ENCODE results near the gene MANBA.
A peak's percentile ranks its signal among the peaks of the same experiment; 100 is the strongest.
"Not testable (repeated sequence)": the region's sequence is repeated elsewhere in the genome, so short reads cannot be mapped to it uniquely, and the experiment has no call there.

The MANBA gene

GRCh38 chr4:102754044-102754443, 6.7 kb downstream of the MANBA start:
- no peak for TF ChIP-seq ZFX (IDR thresholded peaks at IDR 0.05; ENCODE audit: borderline replicate concordance)
- no peak for TF ChIP-seq CTCF (IDR thresholded peaks at IDR 0.05)
- H3K27ac ChIP-seq = no peak overlapping the region

- TF ChIP-seq CTCF (IDR thresholded peaks at IDR 0.05) (no peak), ZFX (IDR thresholded peaks at IDR 0.05; ENCODE audit: borderline replicate concordance) (no peak)
- H3K27ac ChIP-seq = no peak overlapping the region
These were observed 8.8 kb downstream of the MANBA start for GRCh38 chr4:102751941-102752340.

- not testable (repeated sequence) for H3K27ac ChIP-seq
These were observed 17.4 kb downstream of the MANBA start for GRCh38 chr4:102743352-102743751.

- not testable (repeated sequence) for H3K27ac ChIP-seq
These were observed 22.0 kb downstream of the MANBA start for GRCh38 chr4:102738802-102739201.

- H3K27ac ChIP-seq = peak overlapping the region; percentile 58
- TF ChIP-seq ZFX (IDR thresholded peaks at IDR 0.05; ENCODE audit: borderline replicate concordance) = no peak
- TF ChIP-seq CTCF (IDR thresholded peaks at IDR 0.05) = no peak
These were observed 23.9 kb downstream of the MANBA start for GRCh38 chr4:102736636-102737549.

GRCh38 chr4:102735582-102735981, 25.2 kb downstream of the MANBA start:
- no peak for TF ChIP-seq ZFX (IDR thresholded peaks at IDR 0.05; ENCODE audit: borderline replicate concordance)
- TF ChIP-seq CTCF (IDR thresholded peaks at IDR 0.05) = no peak
- H3K27ac ChIP-seq = no peak overlapping the region

- H3K27ac ChIP-seq = no peak overlapping the region
- TF ChIP-seq CTCF (IDR thresholded peaks at IDR 0.05) (no peak), ZFX (IDR thresholded peaks at IDR 0.05; ENCODE audit: borderline replicate concordance) (no peak)
These were observed 26.0 kb downstream of the MANBA start for GRCh38 chr4:102734591-102735385.

GRCh38 chr4:102734116-102734515, 26.7 kb downstream of the MANBA start:
- no peak for TF ChIP-seq ZFX (IDR thresholded peaks at IDR 0.05; ENCODE audit: borderline replicate concordance)
- TF ChIP-seq CTCF (IDR thresholded peaks at IDR 0.05) = no peak
- no peak overlapping the region for H3K27ac ChIP-seq

All from 22Rv1 (cell line).